Mucosa of stomach (tissue), 1 donor: ENCODE measurements around the gene ARL3.
"Not testable (repeated sequence)": the region's sequence is repeated elsewhere in the genome, so short reads cannot be mapped to it uniquely, and the experiment has no call there.

Experiments used
- H3K27me3 ChIP-seq: one replicate; pipeline ENCODE4 v1.7.0; 2013; ENCODE audit warnings: mild to moderate bottlenecking, low read length; ENCODE audit not compliant: control insufficient read depth, insufficient read depth
- H3K36me3 ChIP-seq: one replicate; pipeline ENCODE4 v1.7.0; 2013; ENCODE audit warnings: low read length; ENCODE audit not compliant: control insufficient read depth, insufficient read depth
- H3K4me1 ChIP-seq: one replicate; pipeline ENCODE4 v1.7.0; 2013; ENCODE audit warnings: mild to moderate bottlenecking, low read length; ENCODE audit not compliant: control insufficient read depth, insufficient read depth
- H3K4me3 ChIP-seq: one replicate; pipeline ENCODE4 v1.7.0; 2013; ENCODE audit warnings: low read length
- H3K9ac ChIP-seq: one replicate; pipeline ENCODE4 v1.7.0; 2013; ENCODE audit warnings: mild to moderate bottlenecking, low read length, moderate library complexity
- H3K9me3 ChIP-seq: one replicate; pipeline ENCODE4 v1.7.0; 2013; ENCODE audit warnings: mild to moderate bottlenecking, low read length, moderate library complexity; ENCODE audit not compliant: control insufficient read depth
- donor health status: Pancreatic carcinoma.

Gene ARL3

GRCh38 chr10:102731222-102731800 is 17.1 kb upstream of the ARL3 start:
- Histone ChIP-seq H3K36me3 (no peaks in the 10 kb centered on the region), H3K9ac (no peak overlapping the region), H3K4me3 (no peak overlapping the region), H3K9me3 (no peaks in the 10 kb centered on the region), H3K4me1 (no peaks in the 10 kb centered on the region), H3K27me3 (no peaks in the 10 kb centered on the region)

- Histone ChIP-seq H3K9ac (no peak overlapping the region), H3K4me1 (no peaks in the 10 kb centered on the region), H3K9me3 (no peaks in the 10 kb centered on the region), H3K4me3 (no peak overlapping the region), H3K36me3 (no peaks in the 10 kb centered on the region), H3K27me3 (no peaks in the 10 kb centered on the region)
These were observed 15.1 kb upstream of the ARL3 start for GRCh38 chr10:102729029-102730026.

- Histone ChIP-seq H3K27me3 (no peaks in the 10 kb centered on the region), H3K36me3 (no peaks in the 10 kb centered on the region), H3K9me3 (no peaks in the 10 kb centered on the region), H3K4me3 (no peak overlapping the region), H3K9ac (no peak overlapping the region), H3K4me1 (no peaks in the 10 kb centered on the region)
These were observed 13.0 kb upstream of the ARL3 start for GRCh38 chr10:102727037-102727818.

GRCh38 chr10:102726274-102726673 is 12.1 kb upstream of the ARL3 start:
- Histone ChIP-seq H3K4me1 (no peaks in the 10 kb centered on the region), H3K9me3 (no peaks in the 10 kb centered on the region), H3K4me3 (no peak overlapping the region), H3K36me3 (no peaks in the 10 kb centered on the region), H3K9ac (no peak overlapping the region), H3K27me3 (no peaks in the 10 kb centered on the region)

- Histone ChIP-seq H3K27me3 (no peaks in the 10 kb centered on the region), H3K9ac (no peak overlapping the region)
These were observed 9.8 kb upstream of the ARL3 start for GRCh38 chr10:102723989-102724388.

GRCh38 chr10:102721954-102722353 is 7.8 kb upstream of the ARL3 start:
- H3K36me3 ChIP-seq: no peaks in the 10 kb centered on the region
- H3K9ac ChIP-seq: no peak overlapping the region
- H3K9me3 ChIP-seq: no peaks in the 10 kb centered on the region
- H3K4me1 ChIP-seq: no peaks in the 10 kb centered on the region
- no peak overlapping the region for H3K4me3 ChIP-seq
- no peaks in the 10 kb centered on the region for H3K27me3 ChIP-seq

More at GRCh38 chr10:102723989-102724388, 9.8 kb upstream of the ARL3 start:
- no peaks in the 10 kb centered on the region for H3K9me3 ChIP-seq
- no peaks in the 10 kb centered on the region for H3K36me3 ChIP-seq
- H3K4me3 ChIP-seq: no peak overlapping the region
- H3K4me1 ChIP-seq: no peaks in the 10 kb centered on the region

GRCh38 chr10:102720775-102721301 is 6.6 kb upstream of the ARL3 start:
- Histone ChIP-seq H3K4me3 (no peak overlapping the region), H3K36me3 (no peaks in the 10 kb centered on the region), H3K9me3 (no peaks in the 10 kb centered on the region), H3K9ac (no peak overlapping the region), H3K27me3 (no peaks in the 10 kb centered on the region), H3K4me1 (peaks cover 5% of the 10 kb centered on the region)

- Histone ChIP-seq H3K9me3 (no peaks in the 10 kb centered on the region), H3K27me3 (no peaks in the 10 kb centered on the region), H3K4me1 (peaks cover 8% of the 10 kb centered on the region), H3K9ac (no peak overlapping the region), H3K36me3 (no peaks in the 10 kb centered on the region), H3K4me3 (no peak overlapping the region)
These were observed 6.1 kb upstream of the ARL3 start for GRCh38 chr10:102720337-102720736.

GRCh38 chr10:102718220-102718619 is 4.0 kb upstream of the ARL3 start:
- Histone ChIP-seq H3K9ac (no peak overlapping the region), H3K27me3 (no peaks in the 10 kb centered on the region), H3K36me3 (no peaks in the 10 kb centered on the region), H3K4me3 (no peak overlapping the region), H3K4me1 (peaks cover 10% of the 10 kb centered on the region), H3K9me3 (no peaks in the 10 kb centered on the region)

GRCh38 chr10:102716900-102717565 is 2.8 kb upstream of the ARL3 start:
- H3K4me3 ChIP-seq, H3K36me3 ChIP-seq, H3K9ac ChIP-seq: not testable (repeated sequence)

GRCh38 chr10:102715880-102716279 is 1.7 kb upstream of the ARL3 start:
- H3K4me3 ChIP-seq: no peak overlapping the region
- no peaks in the 10 kb centered on the region for H3K9me3 ChIP-seq
- no peaks in the 10 kb centered on the region for H3K27me3 ChIP-seq
- peaks cover 10% of the 10 kb centered on the region for H3K4me1 ChIP-seq
- no peaks in the 10 kb centered on the region for H3K36me3 ChIP-seq
- no peak overlapping the region for H3K9ac ChIP-seq

More at GRCh38 chr10:102716900-102717565, 2.8 kb upstream of the ARL3 start:
- not testable (repeated sequence) for H3K4me1 ChIP-seq, H3K9me3 ChIP-seq, H3K27me3 ChIP-seq
